ENCODE measurements around the gene EPHB6.

Gene EPHB6

DNA sequence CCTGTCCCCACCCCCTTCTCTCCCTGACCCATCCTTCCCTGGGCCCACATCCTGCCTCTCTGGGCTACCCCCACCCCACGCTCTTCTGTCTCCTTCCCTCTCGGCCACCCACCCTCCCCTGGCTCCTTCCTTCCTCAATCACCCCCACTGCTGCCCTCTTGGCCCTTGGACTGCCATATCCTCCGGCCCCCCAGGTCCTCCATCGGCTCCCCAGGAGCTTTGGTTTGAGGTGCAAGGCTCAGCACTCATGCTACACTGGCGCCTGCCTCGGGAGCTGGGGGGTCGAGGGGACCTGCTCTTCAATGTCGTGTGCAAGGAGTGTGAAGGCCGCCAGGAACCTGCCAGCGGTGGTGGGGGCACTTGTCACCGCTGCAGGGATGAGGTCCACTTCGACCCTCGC lies 10.9 kb downstream of the EPHB6 start:
- DNase-seq: no peak

DNA sequence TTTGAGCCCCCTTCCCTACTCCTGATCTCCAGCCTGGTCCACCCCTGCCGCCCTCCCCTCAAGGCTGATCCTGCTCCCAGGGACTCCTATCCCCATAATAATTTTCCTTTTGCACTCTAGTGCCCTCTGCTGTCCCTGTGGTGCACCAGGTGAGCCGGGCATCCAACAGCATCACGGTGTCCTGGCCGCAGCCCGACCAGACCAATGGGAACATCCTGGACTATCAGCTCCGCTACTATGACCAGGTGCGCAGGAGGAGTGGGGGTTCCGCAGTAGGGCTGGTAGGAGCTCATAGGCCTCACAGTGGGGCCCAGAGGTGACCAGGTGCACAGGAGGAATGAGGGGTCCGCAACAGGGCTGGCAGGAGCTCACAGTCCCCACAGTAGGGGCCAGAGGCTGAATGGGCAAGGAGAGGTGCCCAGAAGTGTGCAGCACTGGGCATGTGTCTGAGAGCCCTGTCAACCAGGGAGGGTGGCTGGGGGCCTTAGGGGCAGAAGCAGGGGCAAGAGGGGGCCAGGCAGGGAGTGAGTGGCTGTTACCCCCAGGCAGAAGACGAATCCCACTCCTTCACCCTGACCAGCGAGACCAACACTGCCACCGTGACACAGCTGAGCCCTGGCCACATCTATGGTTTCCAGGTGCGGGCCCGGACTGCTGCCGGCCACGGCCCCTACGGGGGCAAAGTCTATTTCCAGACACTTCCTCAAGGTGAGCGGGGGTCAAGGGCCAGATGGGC lies 11.7 kb downstream of the EPHB6 start:
- peak in 1 of 2 donors; percentile 24 for DNase-seq

GRCh38 chr7:142867097-142867378 lies 12.2 kb downstream of the EPHB6 start:
- no peak for DNase-seq

- no peak for DNase-seq
Measured at GRCh38 chr7:142867398-142868187, 12.7 kb downstream of the EPHB6 start.

DNA sequence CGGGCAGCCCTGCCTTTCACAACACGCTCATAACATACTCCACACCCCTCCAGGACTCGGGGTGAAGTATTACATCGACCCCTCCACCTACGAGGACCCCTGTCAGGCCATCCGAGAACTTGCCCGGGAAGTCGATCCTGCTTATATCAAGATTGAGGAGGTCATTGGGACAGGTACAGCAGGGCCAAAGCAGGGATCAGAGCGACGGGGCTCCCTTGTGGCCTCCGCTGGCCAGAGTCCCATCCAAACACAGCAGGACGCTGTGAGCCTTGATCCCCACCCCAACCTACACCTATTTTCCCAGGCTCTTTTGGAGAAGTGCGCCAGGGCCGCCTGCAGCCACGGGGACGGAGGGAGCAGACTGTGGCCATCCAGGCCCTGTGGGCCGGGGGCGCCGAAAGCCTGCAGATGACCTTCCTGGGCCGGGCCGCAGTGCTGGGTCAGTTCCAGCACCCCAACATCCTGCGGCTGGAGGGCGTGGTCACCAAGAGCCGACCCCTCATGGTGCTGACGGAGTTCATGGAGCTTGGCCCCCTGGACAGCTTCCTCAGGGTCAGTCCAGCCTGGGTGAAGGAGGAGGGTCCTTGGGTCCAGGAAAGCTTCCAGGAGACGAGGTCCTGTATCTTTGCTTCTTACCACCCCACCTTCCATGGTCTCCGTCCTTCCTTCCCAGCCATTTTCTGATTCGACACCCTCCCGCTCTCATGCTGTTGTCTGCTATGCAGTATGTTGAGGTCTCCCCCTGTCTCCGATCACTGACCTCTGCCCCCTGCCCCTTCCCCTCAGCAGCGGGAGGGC lies 13.5 kb downstream of the EPHB6 start:
- DNase-seq: no peak

GRCh38 chr7:142868986-142869415 lies 14.1 kb downstream of the EPHB6 start:
- no peak for DNase-seq

DNA sequence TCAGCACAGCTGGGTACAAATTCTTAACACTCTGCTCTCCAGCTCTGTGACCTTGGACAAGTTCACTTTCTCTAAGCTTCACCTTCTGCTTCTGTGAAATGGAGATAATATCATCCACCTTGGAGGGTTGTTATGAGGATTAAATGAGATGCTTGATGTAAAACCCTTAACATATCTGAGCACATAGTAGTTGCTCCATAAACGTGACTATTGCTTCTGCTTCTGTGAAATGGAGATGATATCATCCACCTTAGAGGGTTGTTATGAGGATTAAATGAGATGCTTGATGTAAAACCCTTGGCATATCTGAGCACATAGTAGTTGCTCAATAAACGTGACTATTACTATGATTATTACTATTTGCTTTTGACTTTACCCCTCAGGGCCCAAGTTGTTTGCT lies 14.6 kb downstream of the EPHB6 start:
- DNase-seq: no peak

- no peak for DNase-seq
Measured at GRCh38 chr7:142870147-142870559, 15.3 kb downstream of the EPHB6 start.

DNA sequence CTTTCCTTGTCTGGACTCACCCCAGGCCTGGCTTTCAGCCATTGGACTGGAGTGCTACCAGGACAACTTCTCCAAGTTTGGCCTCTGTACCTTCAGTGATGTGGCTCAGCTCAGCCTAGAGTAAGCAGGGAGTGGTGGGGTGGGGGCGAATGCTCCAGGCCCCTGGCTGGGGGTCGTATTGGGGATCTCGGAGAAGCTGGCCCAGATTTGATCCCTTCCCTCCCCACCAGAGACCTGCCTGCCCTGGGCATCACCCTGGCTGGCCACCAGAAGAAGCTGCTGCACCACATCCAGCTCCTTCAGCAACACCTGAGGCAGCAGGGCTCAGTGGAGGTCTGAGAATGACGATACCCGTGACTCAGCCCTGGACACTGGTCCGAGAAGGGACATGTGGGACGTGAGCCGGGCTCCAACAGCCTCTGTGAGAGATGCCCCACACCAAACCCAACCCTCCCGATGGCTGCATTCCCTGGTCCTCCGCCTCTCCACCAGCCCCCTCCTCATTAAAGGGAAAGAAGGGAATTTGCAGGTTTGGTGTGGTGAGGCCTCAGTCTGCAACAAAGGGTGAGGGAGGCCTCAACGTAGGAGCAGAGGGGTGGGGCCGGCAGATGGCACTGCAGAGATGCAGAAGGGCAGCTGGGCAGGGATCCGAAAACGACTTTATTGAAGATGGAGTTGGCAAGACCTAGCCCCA lies 15.8 kb downstream of the EPHB6 start:
- DNase-seq: no peak

- DNase-seq: no peak
Measured at GRCh38 chr7:142871260-142872105, 16.6 kb downstream of the EPHB6 start.

- no peak for DNase-seq
Measured at GRCh38 chr7:142872106-142872675, 17.3 kb downstream of the EPHB6 start.

DNA sequence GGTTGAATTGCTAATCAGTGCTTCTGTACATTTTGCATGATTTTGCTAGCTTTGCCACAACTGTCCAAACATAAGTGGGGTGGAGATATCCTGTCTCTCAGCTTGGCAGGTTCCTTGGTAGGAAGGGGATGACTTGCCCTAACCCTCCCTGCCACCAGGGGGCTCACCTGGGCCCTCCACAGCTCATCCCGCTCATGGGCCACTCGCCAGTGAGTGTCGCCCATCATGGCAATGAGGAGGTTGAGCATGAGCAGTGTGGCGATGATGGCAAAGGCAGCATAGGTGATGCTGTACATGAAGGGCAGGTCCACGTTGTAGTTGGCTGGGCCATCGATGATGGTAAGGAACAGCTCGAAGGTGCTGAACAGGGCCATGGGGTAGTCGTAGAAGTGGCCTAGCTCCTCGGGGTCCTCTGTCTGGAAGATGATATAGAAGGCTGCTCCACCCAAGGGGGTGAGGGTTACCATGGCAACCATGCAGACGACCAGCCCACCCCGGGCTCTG lies 18.5 kb downstream of the EPHB6 start:
- DNase-seq: no peak

DNA sequence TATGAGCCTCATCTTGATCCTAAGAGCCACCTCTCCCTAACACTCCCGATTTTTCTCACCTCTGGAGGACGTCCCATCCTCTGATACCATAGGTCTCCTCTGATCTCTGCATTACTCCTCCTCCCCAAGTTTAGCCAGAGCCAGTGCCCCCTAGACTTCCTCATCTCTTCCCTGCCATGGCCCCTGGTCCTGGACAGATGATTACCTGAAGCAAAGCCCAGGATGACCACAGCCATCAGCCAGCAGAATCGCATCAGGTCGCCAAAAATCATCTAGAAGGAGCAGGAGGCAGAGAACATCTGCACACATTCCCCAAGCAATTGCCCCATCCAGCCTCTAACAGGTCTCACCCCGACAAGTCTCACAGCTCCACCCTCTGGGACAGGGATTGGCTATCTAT lies 19.0 kb downstream of the EPHB6 start:
- DNase-seq: no peak

- DNase-seq: no peak
Measured at GRCh38 chr7:142874409-142874808, 19.5 kb downstream of the EPHB6 start.

GRCh38 chr7:142874837-142875236 lies 20.0 kb downstream of the EPHB6 start:
- no peak for DNase-seq

- DNase-seq: no peak
Measured at GRCh38 chr7:142875456-142875855, 20.6 kb downstream of the EPHB6 start.

GRCh38 chr7:142876236-142876960 lies 21.5 kb downstream of the EPHB6 start:
- DNase-seq: no peak

- no peak for DNase-seq
Measured at GRCh38 chr7:142876991-142877910, 22.4 kb downstream of the EPHB6 start.

GRCh38 chr7:142878315-142878714 lies 23.4 kb downstream of the EPHB6 start:
- no peak for DNase-seq

DNA sequence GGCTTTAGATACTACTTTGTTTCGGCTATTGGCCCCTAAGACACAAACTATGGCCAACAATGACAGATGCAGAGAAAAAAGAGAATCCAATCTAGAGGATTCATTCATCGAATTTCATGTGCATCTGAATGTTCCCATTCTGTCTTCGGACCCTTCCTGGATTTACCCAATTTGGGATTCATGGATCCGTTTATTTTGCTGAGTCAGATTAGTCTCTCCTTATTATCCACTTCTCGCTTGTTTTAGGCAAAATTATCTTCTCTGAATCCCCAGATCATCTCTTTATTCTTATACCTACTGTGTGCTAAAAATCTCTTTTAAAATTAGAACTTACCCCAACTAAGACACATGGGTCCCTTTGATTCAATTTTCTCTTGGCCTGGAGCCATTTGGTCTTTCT lies 24.2 kb downstream of the EPHB6 start:
- DNase-seq: no peak
